GM06990 (cell line): ENCODE data around the gene AAMDC.
"Not testable (repeated sequence)": the region's sequence is repeated elsewhere in the genome, so short reads cannot be mapped to it uniquely, and the experiment has no call there.

Source experiments
- DNase-seq: peaks from one replicate; pipeline ENCODE4 v3.0.0-alpha.2; 2011; ENCODE audit not compliant: insufficient read length; ENCODE audit errors: extremely low read depth
- H3K27me3 ChIP-seq: replicated peaks from 2 replicates; pipeline ENCODE4 v1.6.0; 2011; ENCODE audit warnings: low read length; ENCODE audit not compliant: control insufficient read depth, insufficient read depth
- H3K36me3 ChIP-seq: 2 replicates; pipeline ENCODE4 v1.5.1; 2011; ENCODE audit warnings: low read length; ENCODE audit not compliant: control insufficient read depth, insufficient read depth
- H3K4me3 ChIP-seq: replicated peaks from 2 replicates; pipeline ENCODE4 v1.5.1; 2011; ENCODE audit warnings: low read depth, mild to moderate bottlenecking, control low read depth, low read length
- TF ChIP-seq, protein P1 (sequence below): IDR thresholded peaks from 2 replicates; pipeline ENCODE4 v1.5.1; 2011; ENCODE audit warnings: low read length, control low read depth, mild to moderate bottlenecking, inconsistent platforms; ENCODE audit not compliant: insufficient read depth, poor library complexity, severe bottlenecking

Gene AAMDC

DNA sequence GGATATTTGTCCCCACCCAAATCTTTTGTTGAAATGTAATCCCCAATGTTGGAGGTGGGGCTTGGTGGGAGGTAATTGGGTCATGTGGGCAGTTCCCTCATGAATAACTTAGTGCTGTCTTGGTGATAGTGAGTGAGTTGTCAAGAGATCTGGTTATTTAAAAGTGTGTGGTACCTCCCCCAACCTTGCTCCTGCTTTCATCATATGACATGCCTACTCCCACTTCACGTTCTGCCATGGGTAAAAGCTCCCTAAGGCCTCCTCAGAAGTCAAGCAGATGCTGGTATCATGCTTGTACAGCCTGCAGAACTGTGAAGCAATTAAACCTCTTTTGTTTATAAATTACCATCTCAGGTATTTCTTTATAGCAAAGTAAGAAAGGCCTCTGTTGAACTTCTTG, 30.6 kb downstream of the AAMDC start:
- DNase-seq = no peak
- TF ChIP-seq, protein P1, sequence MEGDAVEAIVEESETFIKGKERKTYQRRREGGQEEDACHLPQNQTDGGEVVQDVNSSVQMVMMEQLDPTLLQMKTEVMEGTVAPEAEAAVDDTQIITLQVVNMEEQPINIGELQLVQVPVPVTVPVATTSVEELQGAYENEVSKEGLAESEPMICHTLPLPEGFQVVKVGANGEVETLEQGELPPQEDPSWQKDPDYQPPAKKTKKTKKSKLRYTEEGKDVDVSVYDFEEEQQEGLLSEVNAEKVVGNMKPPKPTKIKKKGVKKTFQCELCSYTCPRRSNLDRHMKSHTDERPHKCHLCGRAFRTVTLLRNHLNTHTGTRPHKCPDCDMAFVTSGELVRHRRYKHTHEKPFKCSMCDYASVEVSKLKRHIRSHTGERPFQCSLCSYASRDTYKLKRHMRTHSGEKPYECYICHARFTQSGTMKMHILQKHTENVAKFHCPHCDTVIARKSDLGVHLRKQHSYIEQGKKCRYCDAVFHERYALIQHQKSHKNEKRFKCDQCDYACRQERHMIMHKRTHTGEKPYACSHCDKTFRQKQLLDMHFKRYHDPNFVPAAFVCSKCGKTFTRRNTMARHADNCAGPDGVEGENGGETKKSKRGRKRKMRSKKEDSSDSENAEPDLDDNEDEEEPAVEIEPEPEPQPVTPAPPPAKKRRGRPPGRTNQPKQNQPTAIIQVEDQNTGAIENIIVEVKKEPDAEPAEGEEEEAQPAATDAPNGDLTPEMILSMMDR = no peak
- Histone ChIP-seq H3K4me3 (no peak overlapping the region), H3K36me3 (no peaks in the 10 kb centered on the region), H3K27me3 (no peaks in the 10 kb centered on the region)

DNA sequence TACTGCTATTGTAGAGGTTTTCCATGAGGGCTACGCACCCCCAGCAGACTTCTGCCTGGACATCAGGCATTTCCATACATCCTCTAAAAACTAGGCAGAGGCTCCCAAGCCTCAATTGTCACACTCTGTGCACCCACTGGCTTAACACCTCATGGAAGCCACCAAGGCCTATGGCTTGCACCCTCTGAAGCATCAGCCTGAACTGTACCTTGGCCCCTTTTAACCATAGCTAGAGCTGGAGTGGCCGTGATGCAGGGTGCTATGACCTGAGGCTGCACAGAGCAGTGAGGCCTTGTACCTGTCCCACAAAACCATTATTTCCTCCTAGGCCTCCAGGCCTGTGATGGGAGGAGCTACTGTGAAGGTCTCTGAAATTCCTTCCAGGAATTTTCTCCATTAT, 33.9 kb downstream of the AAMDC start:
- DNase-seq = no peak
- no peak overlapping the region for H3K4me3 ChIP-seq
- TF ChIP-seq, protein P1 = no peak

DNA sequence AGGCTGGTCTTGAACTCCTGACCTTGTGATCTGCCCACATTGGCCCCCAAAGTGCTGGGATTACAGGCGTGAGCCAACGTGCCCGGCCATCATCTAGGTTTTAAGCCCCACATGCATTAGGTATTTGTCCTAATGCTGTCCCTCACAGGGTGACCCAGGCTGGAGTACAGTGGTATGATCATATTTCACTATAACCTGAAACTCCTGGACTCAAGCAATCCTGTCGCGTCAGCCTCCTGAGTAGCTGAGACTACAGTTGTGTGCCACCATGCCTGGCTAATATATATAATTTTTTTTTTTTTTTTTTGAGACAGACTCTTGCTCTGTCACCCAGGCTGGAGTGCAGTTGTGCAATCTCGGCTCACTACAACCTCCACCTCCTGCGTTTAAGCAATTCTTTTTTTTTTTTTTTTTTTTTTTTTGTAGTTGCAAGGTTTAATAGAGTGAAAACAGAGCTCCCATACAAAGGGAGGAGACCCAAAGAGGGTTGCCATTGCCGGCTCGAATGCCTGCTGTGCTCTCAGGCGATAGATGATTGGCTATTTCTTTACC, 37.0 kb downstream of the AAMDC start:
- H3K27me3 ChIP-seq, H3K36me3 ChIP-seq, DNase-seq, H3K4me3 ChIP-seq: not testable (repeated sequence)

More for the DNA sequence above, 33.9 kb downstream of the AAMDC start:
- no peaks in the 10 kb centered on the region for H3K27me3 ChIP-seq
- no peaks in the 10 kb centered on the region for H3K36me3 ChIP-seq

DNA sequence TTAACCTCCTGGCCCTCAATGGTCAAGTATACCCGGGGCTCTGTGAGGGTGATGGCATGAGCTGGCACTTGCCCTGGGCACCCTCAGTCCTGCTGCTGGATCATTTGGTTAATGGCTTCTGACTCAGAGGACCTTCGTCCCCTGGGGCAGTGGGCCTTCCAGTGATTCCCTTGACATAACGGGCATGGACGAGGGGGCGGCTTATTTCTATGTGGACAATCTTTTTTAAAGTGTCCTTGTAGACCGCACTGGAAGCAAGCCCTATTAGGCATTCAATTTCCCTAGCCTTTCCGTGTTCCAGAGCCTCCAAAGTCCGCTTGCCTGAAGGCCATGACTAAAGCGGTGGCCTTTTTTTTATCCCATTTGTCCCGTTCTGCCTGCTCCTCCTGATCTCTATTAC, 40.5 kb downstream of the AAMDC start:
- not testable (repeated sequence) for H3K4me3 ChIP-seq, DNase-seq, H3K27me3 ChIP-seq, H3K36me3 ChIP-seq

DNA sequence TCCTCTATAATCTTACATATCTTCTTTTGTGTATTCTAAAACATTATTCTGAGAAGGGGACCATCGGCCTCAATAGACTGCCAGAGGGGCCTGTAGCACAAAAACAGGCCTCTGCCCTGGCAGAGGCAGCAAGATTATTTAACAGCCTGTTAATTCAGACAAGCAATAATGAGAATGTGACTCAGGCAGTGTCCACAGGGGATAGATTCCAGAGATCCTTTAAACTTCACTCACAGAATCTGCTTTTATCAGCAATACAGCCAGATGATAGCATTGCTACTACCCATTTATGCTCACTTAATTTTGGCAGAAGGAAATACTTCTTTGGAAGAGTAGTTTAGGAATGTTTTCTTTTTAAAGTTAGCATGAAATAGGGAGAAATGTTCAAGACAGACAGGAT, 44.9 kb downstream of the AAMDC start:
- Histone ChIP-seq H3K36me3 (no peaks in the 10 kb centered on the region), H3K4me3 (no peak overlapping the region), H3K27me3 (no peaks in the 10 kb centered on the region)
- DNase-seq = no peak
- TF ChIP-seq, protein P1 = no peak

DNA sequence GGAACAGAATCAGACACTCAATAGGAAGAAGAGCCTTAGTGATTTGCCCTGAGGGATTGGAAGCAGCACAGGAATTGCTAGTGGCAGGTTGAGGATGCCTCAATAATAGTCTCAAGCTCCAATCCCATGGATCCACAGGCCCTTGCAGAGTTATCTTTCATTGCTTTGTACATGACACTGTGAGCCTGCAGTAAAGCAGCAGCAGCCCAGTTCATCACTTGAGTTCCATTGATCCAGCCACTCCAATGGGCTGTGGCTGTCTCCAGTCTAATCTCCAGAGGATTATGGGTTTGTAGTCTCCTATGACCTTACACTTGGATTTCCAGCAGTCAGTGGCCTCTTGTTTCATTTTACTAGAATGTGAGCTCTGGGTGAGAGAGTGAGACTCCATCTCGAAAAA, 45.4 kb downstream of the AAMDC start:
- DNase-seq = no peak
- TF ChIP-seq, protein P1 = no peak

DNA sequence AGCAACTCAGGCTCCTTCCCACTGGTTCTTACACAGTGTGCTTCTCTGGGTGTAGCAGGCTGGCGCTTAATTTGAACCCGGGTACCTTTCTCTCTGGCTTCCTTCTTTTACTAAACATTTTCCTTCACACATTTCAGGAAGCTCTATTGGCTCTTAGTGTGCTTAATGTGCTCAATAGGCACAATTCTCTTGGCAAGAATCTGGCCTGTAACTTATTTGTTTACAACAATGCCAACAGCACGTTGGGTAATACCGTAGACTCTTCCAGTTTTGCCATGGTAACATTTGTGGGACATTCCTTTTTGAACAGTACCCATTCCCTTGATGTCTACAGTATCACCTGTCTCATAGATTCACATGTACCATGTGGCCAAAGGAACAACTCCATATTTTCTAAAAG, 47.8 kb downstream of the AAMDC start:
- Histone ChIP-seq H3K36me3 (no peaks in the 10 kb centered on the region; the same call in 1 of the 2 replicates), H3K27me3 (no peaks in the 10 kb centered on the region), H3K4me3 (no peak overlapping the region)
- DNase-seq = no peak
- TF ChIP-seq, protein P1 = no peak

More for the DNA sequence above, 45.4 kb downstream of the AAMDC start:
- no peaks in the 10 kb centered on the region for H3K27me3 ChIP-seq
- H3K36me3 ChIP-seq = no peaks in the 10 kb centered on the region
- no peak overlapping the region for H3K4me3 ChIP-seq
